GM23338 (cell line): ENCODE measurements around the gene GGT6. TPM values are rescaled to one million over a fixed set of nuclear protein-coding genes. Genes with fewer than 3 reads are reported as not detected.
A peak's percentile ranks its signal among the peaks of the same experiment; 100 is the strongest.

Source experiments
- ATAC-seq: fragments of 200-7000 bp; cut with Tn5 transposase; 3 replicates; pipeline ENCODE4 v1.9.1; 2020
- DNase-seq: peaks from one replicate; pipeline ENCODE4 v3.0.0-alpha.2; 2015; ENCODE audit warnings: low spot score
- H2AFZ ChIP-seq: fragments of 200-600 bp; sonication (generic); 2 replicates; pipeline ENCODE4 v1.8.0; 2016; ENCODE audit warnings: antibody characterized with exemption, mild to moderate bottlenecking, moderate library complexity
- H3F3A ChIP-seq: fragments of 200-600 bp; sonication (generic); replicated peaks from 2 replicates; pipeline ENCODE4 v1.8.0; 2017; ENCODE audit warnings: antibody characterized with exemption, mixed run types, low read depth
- H3K27ac ChIP-seq: fragments of 200-600 bp; sonication (generic); 2 replicates; pipeline ENCODE4 v1.6.1; 2016; ENCODE audit warnings: low read depth
- H3K27me3 ChIP-seq: fragments of 200-600 bp; sonication (generic); 2 replicates; pipeline ENCODE4 v1.8.0; 2016; ENCODE audit warnings: mild to moderate bottlenecking, mixed run types, moderate library complexity; ENCODE audit not compliant: insufficient read depth
- H3K36me3 ChIP-seq: fragments of 200-600 bp; sonication (generic); 2 replicates; pipeline ENCODE4 v1.8.0; 2016; ENCODE audit warnings: mild to moderate bottlenecking; ENCODE audit not compliant: insufficient read depth
- H3K4me1 ChIP-seq: fragments of 200-600 bp; sonication (generic); 2 replicates; pipeline ENCODE4 v1.8.0; 2016; ENCODE audit warnings: mild to moderate bottlenecking, moderate library complexity; ENCODE audit not compliant: insufficient read depth
- H3K4me2 ChIP-seq: fragments of 200-600 bp; sonication (generic); 2 replicates; pipeline ENCODE4 v1.7.1; 2017; ENCODE audit warnings: mixed run types
- H3K4me3 ChIP-seq: fragments of 200-600 bp; sonication (generic); 2 replicates; pipeline ENCODE4 v1.6.1; 2016; ENCODE audit warnings: mixed run types
- H3K79me2 ChIP-seq: fragments of 200-600 bp; sonication (generic); replicated peaks from 2 replicates; pipeline ENCODE4 v1.8.0; 2017; ENCODE audit warnings: mild to moderate bottlenecking; ENCODE audit not compliant: insufficient read depth
- H3K9me2 ChIP-seq: fragments of 200-600 bp; sonication (generic); 2 replicates; pipeline ENCODE4 v1.8.0; 2017; ENCODE audit not compliant: insufficient read depth
- H4K20me1 ChIP-seq: fragments of 200-600 bp; sonication (generic); replicated peaks from 2 replicates; pipeline ENCODE4 v1.8.0; 2017; ENCODE audit warnings: mild to moderate bottlenecking; ENCODE audit not compliant: insufficient read depth
- H3K27ac Mint-ChIP-seq: 2 replicates; pipeline ENCODE4 v1.8.0; 2020; ENCODE audit warnings: inconsistent platforms, mild to moderate bottlenecking, moderate library complexity, mixed read lengths
- H3K27me3 Mint-ChIP-seq: 3 replicates; pipeline ENCODE4 v1.8.0; 2022; ENCODE audit warnings: low read depth, mild to moderate bottlenecking, moderate library complexity, mixed read lengths, inconsistent platforms; ENCODE audit not compliant: insufficient read depth, poor library complexity
- H3K36me3 Mint-ChIP-seq: 3 replicates; pipeline ENCODE4 v1.8.0; 2021; ENCODE audit warnings: low read depth, mild to moderate bottlenecking, inconsistent platforms, moderate library complexity, mixed read lengths
- H3K4me1 Mint-ChIP-seq: 3 replicates; pipeline ENCODE4 v1.8.0; 2020; ENCODE audit warnings: mild to moderate bottlenecking, inconsistent platforms, mixed read lengths
- H3K4me3 Mint-ChIP-seq: 3 replicates; pipeline ENCODE4 v1.8.0; 2021; ENCODE audit warnings: moderate library complexity, mild to moderate bottlenecking, inconsistent platforms, mixed read lengths
- H3K9me3 Mint-ChIP-seq: 3 replicates; pipeline ENCODE4 v1.8.0; 2020; ENCODE audit warnings: moderate library complexity, mild to moderate bottlenecking, inconsistent platforms, mixed read lengths
- EZH2phosphoT487 ChIP-seq: fragments of 200-600 bp; sonication (generic); IDR thresholded peaks from one replicate; pipeline ENCODE4 v1.8.1; 2018; ENCODE audit warnings: antibody characterized with exemption; ENCODE audit not compliant: unreplicated experiment
- ZNF114 ChIP-seq: fragments of 250-450 bp; sonication (Bioruptor Pico); IDR thresholded peaks from 2 replicates; pipeline ENCODE4 v1.5.0; 2020; ENCODE audit warnings: mild to moderate bottlenecking, moderate library complexity
- ZNF331 ChIP-seq: fragments of 250-450 bp; sonication (Bioruptor Pico); IDR thresholded peaks from 2 replicates; pipeline ENCODE4 v1.5.0; 2020; ENCODE audit warnings: low read depth, mild to moderate bottlenecking, moderate library complexity
- polyA plus RNA-seq: library from polyadenylated mRNA; unstranded; fragments of >200 nt; fragmentation: Nextera tagmentation; extraction: Ambion mirVana; gene quantifications from 2 replicates; pipeline ENCODE4 v1.2.1, GENCODE V29; 2016
- total RNA-seq: library from RNA; depleted of rRNA; stranded (reverse); fragments of >200 nt; shearing (Covaris generic); gene quantifications from 2 replicates; pipeline ENCODE4 v1.2.3, GENCODE V29; 2014
- TF ChIP-seq, protein P1 (sequence below): fragments of 250-450 bp; sonication (Bioruptor Pico); IDR thresholded peaks from 2 replicates; pipeline ENCODE4 v1.5.0; 2020; ENCODE audit warnings: mild to moderate bottlenecking, moderate library complexity
- TF ChIP-seq, protein P2 (sequence below), 2 experiments: fragments of 200-600 bp in 1 of 2; sonication (generic) in 1 of 2; conservative IDR thresholded peaks; 2 replicates each; pipeline versions ENCODE4 v1.5.1 to v1.6.1; 2016 to 2017; ENCODE audit warnings: antibody characterized with exemption in 2 of 2, low read depth in 2 of 2, mild to moderate bottlenecking in 2 of 2, moderate library complexity in 1 of 2

Gene GGT6
- total and polyA plus RNA-seq, 2 experiments from 2014 or later: 0.24 TPM; not detected in 1

DNA sequence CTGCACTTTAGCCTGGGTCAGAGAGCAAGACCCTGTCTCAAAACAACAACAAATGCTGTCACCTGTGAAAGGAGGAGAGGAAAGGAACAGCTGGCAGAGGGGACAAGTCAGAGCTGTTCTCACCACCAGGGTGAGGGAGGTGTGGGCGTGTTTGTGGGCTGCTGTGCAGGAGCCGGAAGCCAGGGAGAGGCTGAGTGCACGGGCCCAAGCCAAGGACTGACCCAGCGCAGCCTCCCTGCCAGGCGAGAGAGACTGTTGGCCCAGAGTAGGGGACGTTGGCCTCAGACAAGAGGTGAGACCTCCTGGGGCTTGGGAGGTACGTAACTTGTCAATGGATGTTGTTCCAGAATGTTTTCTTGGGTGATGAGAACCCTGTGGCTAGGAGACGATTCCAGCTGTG, 51.0 kb downstream of the GGT6 start:
- H3K36me3 ChIP-seq: no peaks in the 10 kb centered on the region
- Mint-ChIP-seq H3K4me3 (no peak overlapping the region; the same call in 2 of the 3 replicates), H3K4me1 (peaks cover 5% of the 10 kb centered on the region; the same call in 2 of the 3 replicates), H3K27me3 (peaks cover 23% of the 10 kb centered on the region), H3K36me3 (no peaks in the 10 kb centered on the region), H3K9me3 (no peaks in the 10 kb centered on the region; the same call in 2 of the 3 replicates), H3K27ac (peak overlapping the region; percentile 62; the same call in 1 of the 2 replicates)
- H3K4me2 ChIP-seq: no peak overlapping the region
- no peaks in the 10 kb centered on the region for H3K4me1 ChIP-seq
- no peak for DNase-seq
- no peak for ATAC-seq
- H4K20me1 ChIP-seq: no peaks in the 10 kb centered on the region
- H3F3A ChIP-seq: no peaks in the 10 kb centered on the region
- H3K79me2 ChIP-seq: no peaks in the 10 kb centered on the region
- no peaks in the 10 kb centered on the region for H3K27me3 ChIP-seq
- H2AFZ ChIP-seq: no peak overlapping the region
- H3K27ac ChIP-seq: no peak overlapping the region
- TF ChIP-seq, protein P1, sequence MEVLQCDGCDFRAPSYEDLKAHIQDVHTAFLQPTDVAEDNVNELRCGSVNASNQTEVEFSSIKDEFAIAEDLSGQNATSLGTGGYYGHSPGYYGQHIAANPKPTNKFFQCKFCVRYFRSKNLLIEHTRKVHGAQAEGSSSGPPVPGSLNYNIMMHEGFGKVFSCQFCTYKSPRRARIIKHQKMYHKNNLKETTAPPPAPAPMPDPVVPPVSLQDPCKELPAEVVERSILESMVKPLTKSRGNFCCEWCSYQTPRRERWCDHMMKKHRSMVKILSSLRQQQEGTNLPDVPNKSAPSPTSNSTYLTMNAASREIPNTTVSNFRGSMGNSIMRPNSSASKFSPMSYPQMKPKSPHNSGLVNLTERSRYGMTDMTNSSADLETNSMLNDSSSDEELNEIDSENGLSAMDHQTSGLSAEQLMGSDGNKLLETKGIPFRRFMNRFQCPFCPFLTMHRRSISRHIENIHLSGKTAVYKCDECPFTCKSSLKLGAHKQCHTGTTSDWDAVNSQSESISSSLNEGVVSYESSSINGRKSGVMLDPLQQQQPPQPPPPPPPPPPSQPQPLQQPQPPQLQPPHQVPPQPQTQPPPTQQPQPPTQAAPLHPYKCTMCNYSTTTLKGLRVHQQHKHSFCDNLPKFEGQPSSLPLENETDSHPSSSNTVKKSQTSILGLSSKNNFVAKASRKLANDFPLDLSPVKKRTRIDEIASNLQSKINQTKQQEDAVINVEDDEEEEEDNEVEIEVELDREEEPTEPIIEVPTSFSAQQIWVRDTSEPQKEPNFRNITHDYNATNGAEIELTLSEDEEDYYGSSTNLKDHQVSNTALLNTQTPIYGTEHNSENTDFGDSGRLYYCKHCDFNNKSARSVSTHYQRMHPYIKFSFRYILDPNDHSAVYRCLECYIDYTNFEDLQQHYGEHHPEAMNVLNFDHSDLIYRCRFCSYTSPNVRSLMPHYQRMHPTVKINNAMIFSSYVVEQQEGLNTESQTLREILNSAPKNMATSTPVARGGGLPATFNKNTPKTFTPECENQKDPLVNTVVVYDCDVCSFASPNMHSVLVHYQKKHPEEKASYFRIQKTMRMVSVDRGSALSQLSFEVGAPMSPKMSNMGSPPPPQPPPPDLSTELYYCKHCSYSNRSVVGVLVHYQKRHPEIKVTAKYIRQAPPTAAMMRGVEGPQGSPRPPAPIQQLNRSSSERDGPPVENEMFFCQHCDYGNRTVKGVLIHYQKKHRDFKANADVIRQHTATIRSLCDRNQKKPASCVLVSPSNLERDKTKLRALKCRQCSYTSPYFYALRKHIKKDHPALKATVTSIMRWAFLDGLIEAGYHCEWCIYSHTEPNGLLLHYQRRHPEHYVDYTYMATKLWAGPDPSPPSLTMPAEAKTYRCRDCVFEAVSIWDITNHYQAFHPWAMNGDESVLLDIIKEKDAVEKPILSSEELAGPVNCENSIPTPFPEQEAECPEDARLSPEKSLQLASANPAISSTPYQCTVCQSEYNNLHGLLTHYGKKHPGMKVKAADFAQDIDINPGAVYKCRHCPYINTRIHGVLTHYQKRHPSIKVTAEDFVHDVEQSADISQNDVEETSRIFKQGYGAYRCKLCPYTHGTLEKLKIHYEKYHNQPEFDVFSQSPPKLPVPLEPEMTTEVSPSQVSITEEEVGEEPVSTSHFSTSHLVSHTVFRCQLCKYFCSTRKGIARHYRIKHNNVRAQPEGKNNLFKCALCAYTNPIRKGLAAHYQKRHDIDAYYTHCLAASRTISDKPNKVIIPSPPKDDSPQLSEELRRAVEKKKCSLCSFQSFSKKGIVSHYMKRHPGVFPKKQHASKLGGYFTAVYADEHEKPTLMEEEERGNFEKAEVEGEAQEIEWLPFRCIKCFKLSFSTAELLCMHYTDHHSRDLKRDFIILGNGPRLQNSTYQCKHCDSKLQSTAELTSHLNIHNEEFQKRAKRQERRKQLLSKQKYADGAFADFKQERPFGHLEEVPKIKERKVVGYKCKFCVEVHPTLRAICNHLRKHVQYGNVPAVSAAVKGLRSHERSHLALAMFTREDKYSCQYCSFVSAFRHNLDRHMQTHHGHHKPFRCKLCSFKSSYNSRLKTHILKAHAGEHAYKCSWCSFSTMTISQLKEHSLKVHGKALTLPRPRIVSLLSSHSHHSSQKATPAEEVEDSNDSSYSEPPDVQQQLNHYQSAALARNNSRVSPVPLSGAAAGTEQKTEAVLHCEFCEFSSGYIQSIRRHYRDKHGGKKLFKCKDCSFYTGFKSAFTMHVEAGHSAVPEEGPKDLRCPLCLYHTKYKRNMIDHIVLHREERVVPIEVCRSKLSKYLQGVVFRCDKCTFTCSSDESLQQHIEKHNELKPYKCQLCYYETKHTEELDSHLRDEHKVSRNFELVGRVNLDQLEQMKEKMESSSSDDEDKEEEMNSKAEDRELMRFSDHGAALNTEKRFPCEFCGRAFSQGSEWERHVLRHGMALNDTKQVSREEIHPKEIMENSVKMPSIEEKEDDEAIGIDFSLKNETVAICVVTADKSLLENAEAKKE (CRISPR knock-in tag): no peak
- no peak overlapping the region for H3K4me3 ChIP-seq
- H3K9me2 ChIP-seq: no peaks in the 10 kb centered on the region

DNA sequence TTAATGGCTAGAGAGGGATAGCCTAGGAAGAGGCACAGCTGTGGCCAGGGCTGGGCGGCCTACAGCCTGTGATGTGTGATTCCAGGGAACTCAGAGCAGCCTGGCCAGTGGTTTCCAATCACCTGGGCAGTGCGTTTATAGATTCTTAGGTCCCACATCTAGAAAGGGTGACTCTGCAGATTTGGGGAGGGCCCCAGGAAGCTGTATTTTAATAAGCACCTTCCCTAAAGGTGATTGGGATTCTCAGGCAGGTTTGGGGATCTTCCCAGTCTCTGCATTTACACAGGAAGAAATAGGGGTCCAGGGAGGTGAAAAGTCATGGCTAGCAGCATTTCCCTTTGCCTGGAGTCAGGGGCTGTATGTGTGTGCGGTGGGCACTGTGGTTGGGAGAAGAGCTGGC, 52.2 kb downstream of the GGT6 start:
- Histone ChIP-seq H3K4me2 (no peak overlapping the region), H3K9me2 (no peaks in the 10 kb centered on the region), H3K27me3 (no peaks in the 10 kb centered on the region), H4K20me1 (no peaks in the 10 kb centered on the region), H3K36me3 (no peaks in the 10 kb centered on the region), H3K4me1 (no peaks in the 10 kb centered on the region), H3F3A (no peaks in the 10 kb centered on the region), H3K79me2 (no peaks in the 10 kb centered on the region), H2AFZ (no peak overlapping the region), H3K4me3 (no peak overlapping the region), H3K27ac (no peak overlapping the region)
- DNase-seq (no peak), ATAC-seq (peak; percentile 21; the same call in 1 of the 3 replicates)
- no peak for TF ChIP-seq ZNF331 (CRISPR knock-in tag)
- TF ChIP-seq, protein P2, sequence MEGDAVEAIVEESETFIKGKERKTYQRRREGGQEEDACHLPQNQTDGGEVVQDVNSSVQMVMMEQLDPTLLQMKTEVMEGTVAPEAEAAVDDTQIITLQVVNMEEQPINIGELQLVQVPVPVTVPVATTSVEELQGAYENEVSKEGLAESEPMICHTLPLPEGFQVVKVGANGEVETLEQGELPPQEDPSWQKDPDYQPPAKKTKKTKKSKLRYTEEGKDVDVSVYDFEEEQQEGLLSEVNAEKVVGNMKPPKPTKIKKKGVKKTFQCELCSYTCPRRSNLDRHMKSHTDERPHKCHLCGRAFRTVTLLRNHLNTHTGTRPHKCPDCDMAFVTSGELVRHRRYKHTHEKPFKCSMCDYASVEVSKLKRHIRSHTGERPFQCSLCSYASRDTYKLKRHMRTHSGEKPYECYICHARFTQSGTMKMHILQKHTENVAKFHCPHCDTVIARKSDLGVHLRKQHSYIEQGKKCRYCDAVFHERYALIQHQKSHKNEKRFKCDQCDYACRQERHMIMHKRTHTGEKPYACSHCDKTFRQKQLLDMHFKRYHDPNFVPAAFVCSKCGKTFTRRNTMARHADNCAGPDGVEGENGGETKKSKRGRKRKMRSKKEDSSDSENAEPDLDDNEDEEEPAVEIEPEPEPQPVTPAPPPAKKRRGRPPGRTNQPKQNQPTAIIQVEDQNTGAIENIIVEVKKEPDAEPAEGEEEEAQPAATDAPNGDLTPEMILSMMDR (conservative IDR thresholded peaks at IDR 0.05; ENCODE audit: low read depth in 2 of 2): no peak
- no peak for TF ChIP-seq ZNF114
- no peak for TF ChIP-seq EZH2phosphoT487
- Mint-ChIP-seq H3K36me3 (no peaks in the 10 kb centered on the region), H3K4me1 (no peaks in the 10 kb centered on the region; the same call in 2 of the 3 replicates), H3K9me3 (no peaks in the 10 kb centered on the region; the same call in 2 of the 3 replicates), H3K4me3 (no peak overlapping the region), H3K27ac (no peak overlapping the region), H3K27me3 (peaks cover 26% of the 10 kb centered on the region)
